Activated CD4-positive, alpha-beta T cell treated with anti-CD3 and anti-CD28 coated beads, Interleukin-2, amount 50 U/mL, for 48 hours (primary cell): ENCODE measurements around the gene TBC1D1.
"Not testable (repeated sequence)": the region's sequence is repeated elsewhere in the genome, so short reads cannot be mapped to it uniquely, and the experiment has no call there.

Experiments used
- DNase-seq, 2 experiments: peaks; one replicate each; pipeline ENCODE4 v3.0.0-alpha.2; 2020

Gene TBC1D1

GRCh38 chr4:37891260-37892159 lies 626 bp downstream of the TBC1D1 start:
- DNase-seq, result peak; percentile 54 to 63

- DNase-seq, result peak; percentile 58 to 63
Measured at GRCh38 chr4:37892641-37893040, 1.8 kb downstream of the TBC1D1 start.

- DNase-seq, result no peak
Measured at GRCh38 chr4:37893164-37893563, 2.3 kb downstream of the TBC1D1 start.

- DNase-seq, result no peak
Measured at GRCh38 chr4:37895271-37895670, 4.4 kb downstream of the TBC1D1 start.

- no peak for DNase-seq
Measured at GRCh38 chr4:37896206-37896860, 5.4 kb downstream of the TBC1D1 start.

GRCh38 chr4:37902212-37902611 lies 11.3 kb downstream of the TBC1D1 start:
- no peak for DNase-seq

- no peak for DNase-seq
Measured at GRCh38 chr4:37902738-37903693, 12.1 kb downstream of the TBC1D1 start.

- no peak for DNase-seq
Measured at GRCh38 chr4:37903901-37904300, 13.0 kb downstream of the TBC1D1 start.

GRCh38 chr4:37904824-37905223 lies 13.9 kb downstream of the TBC1D1 start:
- no peak for DNase-seq

- no peak for DNase-seq
Measured at GRCh38 chr4:37905533-37906169, 14.8 kb downstream of the TBC1D1 start.

GRCh38 chr4:37908488-37909331 lies 17.8 kb downstream of the TBC1D1 start:
- no peak for DNase-seq

GRCh38 chr4:37909332-37910090 lies 18.6 kb downstream of the TBC1D1 start:
- DNase-seq, result no peak

GRCh38 chr4:37910091-37910486 lies 19.2 kb downstream of the TBC1D1 start:
- no peak for DNase-seq

- no peak for DNase-seq
Measured at GRCh38 chr4:37914539-37914938, 23.7 kb downstream of the TBC1D1 start.

- no peak for DNase-seq
Measured at GRCh38 chr4:37917388-37917787, 26.5 kb downstream of the TBC1D1 start.

GRCh38 chr4:37918653-37919052 lies 27.8 kb downstream of the TBC1D1 start:
- no peak for DNase-seq

GRCh38 chr4:37922328-37922727 lies 31.4 kb downstream of the TBC1D1 start:
- DNase-seq, result no peak

GRCh38 chr4:37923089-37923488 lies 32.2 kb downstream of the TBC1D1 start:
- DNase-seq, result not testable (repeated sequence)

GRCh38 chr4:37924946-37925345 lies 34.1 kb downstream of the TBC1D1 start:
- DNase-seq, result no peak

- DNase-seq, result no peak
Measured at GRCh38 chr4:37927434-37927833, 36.5 kb downstream of the TBC1D1 start.
